HG02759 (cell line): ENCODE data around the gene THRB.

ENCODE experiments used
- ATAC-seq: cut with Tn5 transposase; IDR thresholded peaks from one replicate; pipeline ENCODE4 v1.9.1; 2021; ENCODE audit warnings: mild to moderate bottlenecking, moderate library complexity; ENCODE audit not compliant: unreplicated experiment

Gene THRB

DNA sequence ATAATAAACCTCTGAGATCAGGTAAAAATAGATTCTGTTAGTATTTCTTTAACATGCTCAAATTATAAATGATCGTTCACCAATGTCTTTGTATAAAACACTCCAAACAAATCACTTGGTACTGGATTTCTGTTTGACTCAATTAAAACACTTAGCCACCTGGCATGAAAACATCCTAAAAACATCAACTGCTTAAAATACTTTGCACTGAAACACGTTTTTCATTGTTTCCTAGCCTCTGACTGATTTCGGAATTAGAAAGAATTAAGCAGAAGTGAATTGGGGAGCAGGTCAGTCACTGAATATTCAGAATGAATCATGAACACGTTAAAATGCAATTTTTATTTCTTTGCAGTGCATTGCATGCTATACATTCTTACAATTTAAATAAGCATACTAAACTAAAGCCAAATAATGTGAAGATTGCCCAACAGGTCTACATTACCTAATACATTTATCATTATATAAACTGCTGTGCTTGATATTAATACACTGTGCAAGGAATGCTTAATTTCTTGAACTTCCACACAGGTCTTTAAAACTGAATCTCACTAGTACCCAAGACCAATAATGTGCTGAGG is 1.6 kb downstream of the THRB start:
- ATAC-seq = no peak

DNA sequence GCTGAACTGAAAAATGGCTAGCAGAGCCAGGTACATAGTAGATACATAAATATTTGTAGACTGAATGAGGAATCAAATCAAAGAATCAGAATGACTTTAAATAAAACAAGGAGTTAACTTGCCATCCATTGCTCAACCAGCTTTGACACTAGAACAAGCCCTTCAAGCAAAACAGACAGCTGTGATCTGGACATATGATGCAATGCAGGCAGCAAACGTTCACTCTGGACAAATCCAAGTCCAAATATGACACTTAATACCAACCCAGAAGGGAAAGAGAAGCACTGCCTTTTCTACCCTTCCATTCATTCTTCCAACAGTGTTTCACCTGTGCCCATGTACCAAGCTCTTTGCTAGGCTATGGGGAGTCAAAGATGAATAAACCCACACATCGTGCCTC is 4.5 kb downstream of the THRB start:
- no peak for ATAC-seq

DNA sequence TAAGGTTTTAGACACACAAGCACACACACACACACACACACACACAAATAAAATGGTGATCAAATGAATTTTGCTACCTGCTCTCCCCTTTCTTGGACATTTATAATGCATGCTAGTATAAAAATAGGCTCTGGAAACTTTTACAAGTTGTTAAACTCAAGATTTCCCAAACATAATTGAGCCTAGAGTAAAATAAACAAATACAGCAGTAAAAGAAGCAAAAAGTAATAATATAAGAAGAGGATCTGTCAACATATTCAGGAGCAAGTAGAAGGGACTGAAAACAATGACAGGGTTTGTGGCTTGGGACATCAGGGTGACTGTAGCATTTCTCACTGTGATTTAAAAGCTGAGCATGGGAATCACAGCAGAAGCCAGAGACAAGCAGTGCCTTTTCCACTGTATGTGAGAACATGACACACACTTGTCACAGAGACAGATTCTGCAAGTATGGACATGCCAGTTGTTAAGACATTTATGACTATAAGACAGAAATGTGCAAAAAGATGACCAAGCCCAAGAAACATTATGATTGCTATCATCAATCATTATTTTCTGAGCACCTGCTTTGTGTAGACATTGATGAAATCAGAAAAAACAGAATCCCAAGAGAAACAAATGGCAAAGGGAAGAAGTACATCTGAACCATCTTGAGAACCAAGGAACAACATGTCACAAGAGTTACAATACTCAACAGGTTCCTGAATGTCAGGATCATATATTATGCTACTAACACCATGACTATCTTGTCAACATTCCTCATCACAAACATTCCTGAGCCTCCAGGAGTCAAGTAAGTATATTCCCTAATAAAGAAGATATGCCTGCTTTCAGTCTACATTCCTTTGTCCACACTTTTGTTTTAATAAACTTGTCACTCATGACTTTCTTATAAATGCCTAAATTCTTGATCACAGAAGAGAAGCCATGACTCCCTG is 7.1 kb downstream of the THRB start:
- no peak for ATAC-seq

DNA sequence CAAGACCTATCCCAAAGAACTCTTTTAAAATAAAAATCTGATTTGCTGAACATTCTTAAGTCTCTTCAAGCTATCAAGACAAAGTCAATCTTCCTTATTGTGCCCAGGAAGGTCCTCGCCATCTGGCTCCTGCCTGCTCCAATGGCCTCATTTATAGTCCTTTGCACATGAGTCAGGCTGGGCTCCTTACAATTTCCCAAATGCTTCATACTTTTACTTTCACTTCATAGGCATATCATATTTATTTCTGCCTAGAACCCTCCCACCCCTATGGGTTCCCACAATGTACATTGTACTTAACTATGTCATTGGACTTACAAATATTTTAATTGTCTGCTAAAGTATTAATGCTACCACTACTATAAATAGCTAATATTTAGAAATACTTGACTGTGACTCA is 9.1 kb downstream of the THRB start:
- no peak for ATAC-seq

DNA sequence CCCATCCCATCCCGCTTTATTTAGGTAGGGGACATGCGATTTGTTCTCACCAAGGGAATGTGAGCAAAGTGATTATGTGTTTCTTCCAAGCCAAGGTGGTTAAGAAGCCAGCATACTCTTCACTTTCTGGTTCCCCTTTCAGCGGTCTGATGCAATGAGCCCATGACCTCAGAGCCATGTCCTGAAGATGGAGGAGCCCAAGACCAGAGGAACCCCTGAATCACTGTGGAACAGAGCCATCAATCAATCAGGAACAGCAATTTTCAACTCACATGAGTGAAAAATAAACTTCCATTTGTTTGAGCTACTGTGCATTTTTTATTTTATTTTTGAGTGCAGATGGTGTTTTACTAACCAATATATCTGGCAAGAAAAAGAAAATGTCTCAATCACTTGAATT is 10.8 kb downstream of the THRB start:
- ATAC-seq = no peak

DNA sequence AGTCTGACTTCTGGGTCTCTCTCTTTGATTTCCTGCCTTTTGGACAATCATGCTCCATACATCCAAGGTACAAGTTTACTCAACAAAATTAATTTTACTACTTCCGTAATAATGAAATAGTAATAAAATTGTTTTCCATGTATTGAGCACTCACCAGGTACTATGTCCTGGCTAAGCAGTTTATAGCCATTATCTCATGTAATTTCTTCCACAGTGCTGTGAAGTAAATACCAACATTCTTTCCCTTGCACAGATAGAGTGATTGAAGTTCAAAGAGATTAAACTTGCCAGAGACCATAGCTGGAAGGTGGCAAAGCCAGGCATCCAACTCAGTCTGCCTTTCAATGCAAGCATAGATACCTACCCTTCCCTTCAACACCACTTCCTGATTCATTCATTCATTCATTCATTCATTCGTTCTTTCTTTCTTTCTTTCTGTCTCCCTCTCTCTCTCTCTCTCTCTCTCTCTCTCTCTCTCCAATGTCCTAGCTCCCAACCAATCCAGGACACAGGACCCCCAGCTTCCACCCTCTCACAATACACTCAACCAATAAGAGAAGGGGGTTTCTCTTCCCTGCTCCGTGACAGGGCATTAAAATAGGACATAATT is 12.4 kb downstream of the THRB start:
- no peak for ATAC-seq

DNA sequence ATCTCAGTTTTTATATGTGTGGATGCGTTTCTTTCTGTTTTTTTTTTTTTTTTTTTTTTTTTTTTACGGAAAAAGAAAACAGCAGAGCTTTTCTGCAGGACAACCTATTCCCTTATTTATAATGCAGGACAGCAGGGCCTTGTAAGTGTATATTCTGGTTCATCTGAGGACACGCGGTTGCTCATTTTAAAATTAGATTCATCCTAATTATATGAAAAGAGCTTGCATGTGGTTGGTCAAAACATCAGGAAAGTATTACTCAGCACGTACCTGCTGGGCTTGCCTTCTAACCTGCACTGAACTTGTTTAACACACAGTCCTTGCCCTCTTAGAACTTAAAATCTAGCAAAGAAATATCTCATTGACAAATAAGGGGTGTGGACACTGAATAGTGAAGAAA is 13.5 kb downstream of the THRB start:
- no peak for ATAC-seq

DNA sequence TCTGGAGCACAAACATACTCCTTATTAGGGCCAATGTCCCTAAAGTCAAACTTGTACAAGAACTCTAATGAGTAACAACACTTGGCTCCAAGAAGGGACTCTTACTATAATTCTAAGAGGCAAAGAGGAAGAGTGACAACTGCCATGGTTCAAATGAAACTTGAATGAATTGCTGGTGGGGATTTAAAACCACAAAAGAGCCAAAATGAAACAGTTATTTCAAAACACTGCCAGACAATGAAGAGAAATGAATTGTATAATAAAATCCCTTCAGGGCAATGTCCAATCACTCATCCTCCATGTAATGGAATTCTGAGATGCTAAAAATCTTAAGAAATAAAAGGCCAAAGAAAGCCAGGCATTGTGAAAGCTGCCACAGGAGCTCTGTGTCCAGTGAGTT is 14.2 kb downstream of the THRB start:
- ATAC-seq = no peak

DNA sequence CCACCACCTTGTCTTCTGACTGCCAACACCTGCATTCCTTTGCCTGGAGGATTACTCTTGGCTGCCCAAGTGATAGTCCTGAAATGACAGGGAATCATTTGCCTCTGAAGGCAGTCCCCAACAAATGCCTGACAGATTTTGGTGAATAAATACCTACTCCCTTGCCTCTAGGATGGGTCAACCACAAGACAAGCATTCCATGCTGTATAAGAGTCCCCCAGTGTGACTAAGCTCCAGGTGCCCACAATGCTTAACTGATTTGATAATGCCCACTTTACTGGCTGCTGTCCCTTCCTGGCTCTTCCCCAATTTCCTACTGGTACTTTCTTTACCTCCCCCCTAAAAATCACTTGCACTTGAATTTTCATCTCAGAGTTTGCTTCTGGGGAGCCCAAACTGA is 14.8 kb downstream of the THRB start:
- ATAC-seq = no peak

DNA sequence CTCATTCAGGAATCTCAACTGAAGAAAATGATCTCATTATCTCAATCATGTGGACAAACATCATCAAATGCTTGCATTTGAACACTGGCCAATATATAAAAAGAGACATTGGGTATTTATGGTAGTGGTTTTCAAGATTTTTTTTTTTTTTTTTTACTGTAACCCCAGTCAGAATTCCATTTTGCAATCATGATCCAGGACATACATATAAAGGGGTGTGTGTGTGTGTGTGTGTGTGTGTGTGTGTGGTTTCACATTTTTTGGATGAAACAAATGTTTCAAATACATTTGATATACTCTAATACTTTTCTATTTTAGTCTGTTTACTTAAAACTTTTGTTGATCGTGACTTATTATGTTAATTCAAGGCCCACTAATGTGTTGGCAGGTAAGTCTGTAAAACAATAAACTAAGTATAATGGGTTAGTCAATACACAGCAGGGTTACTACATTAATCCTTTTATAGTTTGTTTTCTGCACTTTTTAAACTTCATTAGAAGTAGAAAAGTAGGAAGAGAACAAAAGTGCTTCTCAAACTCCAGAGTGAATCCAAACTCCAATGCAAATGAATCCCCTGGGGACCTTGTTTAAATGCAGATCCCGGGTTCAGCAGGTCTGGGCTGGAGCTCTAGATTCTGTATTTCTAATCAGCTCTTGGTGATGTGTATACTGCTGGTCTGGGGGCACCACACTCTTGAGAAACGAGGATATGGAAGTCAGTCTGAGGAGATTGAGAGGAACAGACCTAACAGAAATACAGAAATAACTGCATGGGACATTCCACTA is 17.6 kb downstream of the THRB start:
- ATAC-seq = no peak

DNA sequence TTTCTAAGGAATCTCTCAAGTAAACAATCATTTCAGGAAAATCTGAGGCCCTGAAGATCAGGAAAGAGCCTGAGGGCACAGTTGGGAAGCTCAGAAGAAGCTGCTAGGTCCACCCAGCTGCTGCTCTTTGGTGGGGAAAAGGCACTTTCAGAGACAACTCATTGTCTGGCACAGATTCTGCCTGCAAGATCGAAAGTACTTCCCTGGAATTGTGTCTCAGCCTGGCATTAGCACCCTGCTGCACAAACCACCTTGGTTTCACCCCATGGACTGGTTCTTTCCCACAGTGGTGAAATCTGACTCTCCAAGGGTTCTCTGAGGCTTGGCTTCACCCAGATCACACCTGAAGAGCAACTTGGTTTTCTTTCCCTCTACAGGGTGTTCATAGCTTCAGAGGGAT is 18.7 kb downstream of the THRB start:
- ATAC-seq = no peak

DNA sequence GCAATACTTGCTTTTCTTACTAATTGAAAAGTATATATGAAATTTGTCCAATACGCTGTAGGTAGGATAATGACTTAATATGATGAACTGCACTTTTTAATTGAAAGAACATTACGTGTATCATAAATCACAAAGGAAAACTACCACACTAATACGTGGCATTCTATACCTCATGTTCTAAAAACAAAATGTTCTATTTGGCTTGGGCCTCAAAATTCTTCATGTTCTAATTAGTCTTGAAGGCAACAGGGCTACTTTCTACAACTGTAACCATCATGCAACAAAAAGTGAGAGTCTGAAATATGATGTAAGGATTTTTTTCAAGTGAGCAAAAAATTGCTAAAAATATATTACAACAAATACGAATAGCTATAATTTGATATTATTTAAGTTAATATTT is 19.8 kb downstream of the THRB start:
- ATAC-seq = no peak

DNA sequence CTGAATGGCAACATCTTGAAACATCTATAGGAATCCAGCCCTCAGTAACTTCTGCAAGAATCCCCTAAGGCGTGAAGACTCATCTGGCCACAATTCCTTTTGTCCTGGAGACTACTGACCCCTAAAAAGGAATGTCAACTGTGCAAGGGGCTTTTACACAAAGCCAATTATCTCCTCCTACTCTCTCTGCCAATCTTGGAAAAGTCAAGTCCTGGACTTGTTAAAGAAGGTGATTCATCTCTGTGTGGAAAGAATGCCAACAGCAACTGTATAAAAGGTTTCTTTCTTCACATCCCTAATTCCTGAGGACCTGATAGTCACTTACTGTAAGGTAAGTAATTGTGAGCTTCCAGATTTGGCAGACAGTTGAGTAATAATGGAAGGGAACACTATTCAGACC is 22.3 kb downstream of the THRB start:
- ATAC-seq = no peak

DNA sequence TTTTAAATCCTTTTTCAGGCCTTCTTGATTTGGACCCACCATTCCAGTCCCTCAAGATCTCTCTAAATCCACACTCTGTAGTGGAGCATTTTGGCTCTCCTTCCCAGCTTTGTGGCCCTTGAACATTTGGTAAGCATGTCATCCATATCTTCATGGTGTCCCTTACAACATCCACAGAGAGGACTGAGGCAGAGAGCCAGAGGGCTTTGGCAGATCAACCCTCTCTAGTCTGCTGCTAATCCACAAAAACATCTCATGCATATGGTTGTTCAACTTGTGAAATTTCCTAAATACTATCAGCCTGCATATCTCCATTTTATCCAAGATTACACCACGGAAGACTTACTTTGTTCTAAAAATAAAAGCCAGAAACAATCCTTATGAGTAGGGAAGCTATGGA is 23.2 kb downstream of the THRB start:
- no peak for ATAC-seq

DNA sequence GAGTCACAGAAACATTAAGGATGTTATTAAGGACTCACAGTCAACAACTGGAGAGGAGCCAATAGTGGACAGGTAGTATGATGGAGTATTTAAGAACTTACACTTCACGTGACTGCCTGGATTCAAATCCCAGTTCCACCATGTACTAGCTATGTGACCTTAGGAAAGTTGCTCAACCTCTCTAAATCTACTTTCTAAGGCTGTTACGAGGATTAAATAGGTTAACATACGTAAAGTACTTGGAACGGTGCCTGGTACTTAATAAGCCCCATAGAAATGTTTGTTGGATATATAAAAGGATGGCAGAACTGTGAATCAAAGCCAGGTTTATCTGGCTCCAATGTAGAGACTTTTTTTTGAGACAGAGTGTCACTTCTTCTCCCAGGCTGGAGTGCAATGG is 24.4 kb downstream of the THRB start:
- ATAC-seq = no peak

DNA sequence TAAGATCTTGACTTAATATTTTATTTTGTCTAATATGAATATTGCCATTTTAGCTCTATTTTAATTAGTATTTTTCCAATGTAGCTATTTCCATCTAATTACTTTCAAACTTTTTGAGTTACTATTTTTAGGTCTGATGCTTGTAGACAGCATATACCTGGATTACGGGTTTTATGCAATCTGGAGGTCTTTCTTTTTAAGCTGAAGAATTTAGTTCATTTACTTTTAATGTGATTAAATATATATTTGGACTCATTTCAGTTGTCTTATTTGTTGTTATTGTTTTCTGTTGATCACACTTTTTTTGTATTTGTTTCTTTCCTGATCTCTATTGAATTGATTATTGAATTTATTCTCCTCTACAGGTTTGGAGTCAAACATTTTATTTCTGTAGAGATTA is 30.3 kb downstream of the THRB start:
- no peak for ATAC-seq

DNA sequence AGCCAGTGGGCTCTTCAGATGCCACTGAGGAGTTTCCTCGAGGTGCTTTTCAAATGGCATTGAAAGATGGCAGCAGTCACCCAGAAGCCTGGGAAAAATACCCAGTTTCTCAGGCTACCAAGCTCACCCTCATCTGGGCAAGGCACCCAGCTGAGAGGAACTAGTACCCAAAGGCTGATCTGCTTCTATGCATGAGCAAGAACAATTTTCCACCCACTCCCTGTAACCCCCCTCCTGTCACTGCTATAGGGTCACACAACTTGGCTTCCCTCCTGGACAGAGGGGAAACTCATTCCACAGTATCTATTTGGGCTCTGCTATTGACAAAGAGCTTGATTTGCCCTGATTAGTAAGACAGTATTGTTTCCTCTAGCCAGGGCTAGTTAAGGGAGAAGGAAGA is 31.9 kb downstream of the THRB start:
- no peak for ATAC-seq

DNA sequence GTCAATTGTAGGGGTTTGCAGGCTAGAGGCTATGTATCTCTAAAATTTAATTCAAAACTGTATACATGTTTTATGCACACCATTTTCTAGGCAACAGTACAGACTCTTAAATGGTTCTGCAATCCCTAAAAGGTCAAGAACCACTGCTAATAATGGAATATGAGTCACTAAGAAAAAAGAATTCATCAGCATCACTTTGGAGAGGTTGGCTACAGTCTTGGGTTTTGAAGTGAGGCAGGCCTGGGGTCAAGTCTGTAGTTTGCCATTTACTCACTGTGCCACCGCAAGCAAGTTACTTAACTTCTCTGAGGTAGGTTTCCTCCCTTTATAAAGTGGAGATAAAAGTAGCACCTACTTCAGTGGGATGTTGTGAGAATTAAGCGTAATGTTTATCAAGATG is 33.7 kb downstream of the THRB start:
- ATAC-seq = no peak

DNA sequence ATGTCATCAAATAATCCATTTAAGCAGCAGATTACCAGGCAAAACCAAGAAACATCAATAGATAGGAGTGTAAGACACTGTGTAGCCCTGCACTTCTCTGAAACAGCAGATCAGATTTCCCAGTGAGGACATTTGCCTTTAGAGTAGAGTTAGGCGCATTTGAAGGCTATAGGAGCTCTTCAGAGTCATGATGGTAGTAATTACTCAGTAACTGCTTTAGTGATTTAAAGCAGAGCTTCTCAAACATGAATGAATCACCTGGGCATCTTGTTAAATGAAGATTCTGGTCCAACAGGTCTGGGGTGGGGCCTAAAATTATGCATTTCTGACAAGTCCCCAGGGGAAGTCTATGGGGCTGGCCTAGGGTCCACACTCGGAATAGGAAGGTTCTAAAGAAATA is 36.9 kb downstream of the THRB start:
- no peak for ATAC-seq

DNA sequence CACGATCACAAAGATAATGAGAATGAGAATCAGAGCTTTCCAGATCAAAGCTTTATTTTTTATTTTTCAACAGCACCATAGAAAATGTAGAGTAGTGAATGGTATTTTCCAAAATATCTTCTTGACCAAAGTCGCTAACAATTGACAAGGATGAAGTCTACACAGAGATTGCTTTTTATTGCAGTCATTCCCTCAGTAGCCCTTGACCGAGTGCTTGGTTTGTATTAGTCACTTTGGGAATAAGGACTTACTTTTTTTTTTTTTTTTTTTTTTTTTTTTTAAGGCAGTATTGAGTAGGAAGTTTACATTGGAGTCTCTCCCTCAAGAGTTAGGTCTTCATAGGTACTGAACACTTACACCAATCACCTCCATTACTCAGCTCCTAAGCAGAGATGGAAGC is 39.8 kb downstream of the THRB start:
- no peak for ATAC-seq

DNA sequence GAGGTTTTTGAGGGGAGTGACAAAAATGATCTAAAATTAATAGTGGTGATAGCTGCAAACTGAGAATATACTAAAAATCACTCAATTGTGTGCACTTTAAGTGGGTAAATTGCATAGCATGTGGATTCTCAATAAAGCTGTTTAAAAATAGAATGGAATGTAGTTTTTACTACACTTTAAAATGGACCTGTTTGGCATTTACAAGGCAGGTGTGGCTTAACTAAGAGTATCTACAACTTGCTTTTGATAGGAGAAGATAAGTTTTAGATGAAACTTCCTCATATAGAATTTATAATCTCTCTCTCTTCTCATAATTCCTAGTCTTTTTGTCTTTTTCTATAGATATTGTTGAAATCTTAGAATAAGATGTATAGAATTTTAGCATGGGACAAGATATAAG is 40.3 kb downstream of the THRB start:
- no peak for ATAC-seq
